HG03460 (cell line): ENCODE results near the gene PPP1R16B.

Experiments used
- ATAC-seq: cut with Tn5 transposase; IDR thresholded peaks from one replicate; pipeline ENCODE4 v1.9.1; 2021; ENCODE audit not compliant: unreplicated experiment

The PPP1R16B gene

GRCh38 chr20:38874460-38875174, 69.1 kb downstream of the PPP1R16B start:
- no peak for ATAC-seq

GRCh38 chr20:38875175-38875993, 69.9 kb downstream of the PPP1R16B start:
- ATAC-seq = peak; percentile 54

GRCh38 chr20:38877483-38877882, 72.0 kb downstream of the PPP1R16B start:
- no peak for ATAC-seq

- ATAC-seq = no peak
These were observed 73.4 kb downstream of the PPP1R16B start for GRCh38 chr20:38878866-38879265.

- ATAC-seq = no peak
These were observed 75.6 kb downstream of the PPP1R16B start for GRCh38 chr20:38880952-38881735.

- no peak for ATAC-seq
These were observed 76.4 kb downstream of the PPP1R16B start for GRCh38 chr20:38881806-38882440.

- no peak for ATAC-seq
These were observed 77.1 kb downstream of the PPP1R16B start for GRCh38 chr20:38882600-38882999.

- ATAC-seq = no peak
These were observed 77.8 kb downstream of the PPP1R16B start for GRCh38 chr20:38883081-38883980.

GRCh38 chr20:38883981-38884733, 78.7 kb downstream of the PPP1R16B start:
- ATAC-seq = no peak

GRCh38 chr20:38885357-38885756, 79.9 kb downstream of the PPP1R16B start:
- ATAC-seq = no peak

GRCh38 chr20:38888059-38888831, 82.7 kb downstream of the PPP1R16B start:
- ATAC-seq = no peak

- ATAC-seq = no peak
These were observed 83.6 kb downstream of the PPP1R16B start for GRCh38 chr20:38889050-38889449.

- no peak for ATAC-seq
These were observed 84.4 kb downstream of the PPP1R16B start for GRCh38 chr20:38889792-38890496.

- ATAC-seq = no peak
These were observed 85.0 kb downstream of the PPP1R16B start for GRCh38 chr20:38890497-38890818.

- ATAC-seq = peak; percentile 53
These were observed 86.8 kb downstream of the PPP1R16B start for GRCh38 chr20:38892091-38892981.

- no peak for ATAC-seq
These were observed 87.6 kb downstream of the PPP1R16B start for GRCh38 chr20:38893056-38893564.

GRCh38 chr20:38893565-38894090, 88.1 kb downstream of the PPP1R16B start:
- peak; percentile 40 for ATAC-seq
